HG02840 (cell line): Measurements from ENCODE around the gene HOXB7.

Experiments
- ATAC-seq: cut with Tn5 transposase; IDR thresholded peaks from one replicate; pipeline ENCODE4 v1.9.1; 2021; ENCODE audit warnings: mild to moderate bottlenecking, moderate library complexity, moderate number of reproducible peaks; ENCODE audit not compliant: unreplicated experiment, low FRiP score

The HOXB7 gene

DNA sequence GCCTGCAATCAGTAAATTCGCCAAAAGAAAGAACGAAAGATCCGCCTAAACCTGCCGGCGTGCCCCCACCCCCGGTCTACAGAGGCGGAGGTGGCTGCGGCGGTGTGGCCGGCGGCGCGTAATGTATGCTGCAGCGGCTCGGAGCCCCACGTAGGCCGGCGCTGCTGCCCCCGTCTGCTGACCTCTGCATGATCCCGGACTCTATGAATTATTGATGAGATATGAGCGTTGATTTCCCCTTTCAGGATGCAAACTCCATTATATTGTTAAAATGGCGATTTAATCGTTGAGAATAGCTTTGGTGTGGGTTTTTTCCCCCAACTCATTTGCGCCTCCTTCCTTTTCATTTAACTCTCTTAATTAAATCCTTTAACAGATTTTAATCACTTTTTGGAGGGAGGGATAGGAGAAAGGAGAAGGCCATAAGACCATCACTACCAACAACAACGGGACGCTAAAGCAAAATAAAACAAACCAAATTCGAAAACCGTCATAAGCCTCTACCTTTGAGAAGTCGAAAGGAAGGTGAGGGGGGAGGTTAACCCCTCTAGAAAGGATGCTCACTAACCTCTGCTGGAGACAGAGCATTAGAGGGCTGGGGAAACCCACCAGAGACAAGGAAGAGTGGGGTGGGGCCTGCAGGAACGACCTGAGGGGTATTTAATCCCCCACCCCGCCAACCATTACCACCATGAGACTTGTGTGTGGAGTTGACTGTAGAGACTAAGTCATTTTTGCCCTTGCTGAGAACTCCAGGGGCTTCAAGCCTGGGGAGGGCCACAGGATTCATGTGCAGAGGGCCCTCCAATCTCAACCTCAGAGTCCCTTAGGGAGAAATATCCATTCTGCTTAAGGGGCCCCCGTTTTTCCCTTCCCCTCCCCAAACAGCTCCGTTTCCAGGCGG lies 24.2 kb downstream of the HOXB7 start:
- no peak for ATAC-seq

DNA sequence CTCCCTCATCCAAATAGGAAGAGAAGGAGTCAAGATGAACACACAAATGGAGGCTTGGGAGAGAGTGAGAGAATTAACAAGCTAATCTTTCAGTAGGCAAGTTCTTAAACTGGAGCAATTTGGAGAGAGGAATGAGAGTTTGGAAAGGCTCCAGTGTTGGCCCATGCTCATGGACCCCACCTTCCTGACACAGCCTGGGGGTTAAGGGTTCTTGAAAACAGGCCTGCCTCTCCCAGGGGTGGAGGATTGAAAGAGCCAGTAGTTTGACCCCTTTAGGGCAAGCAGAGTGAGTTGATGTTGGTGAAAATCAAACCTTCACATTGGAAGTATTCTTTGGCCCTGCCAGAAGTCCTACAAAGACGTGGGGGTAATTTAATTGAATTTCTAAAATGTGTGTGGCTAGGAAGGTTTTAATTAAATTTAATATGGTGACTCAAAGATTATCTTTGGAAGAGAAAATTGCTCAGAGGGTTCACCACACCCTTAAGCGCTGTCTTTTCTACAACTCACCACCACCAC lies 26.5 kb downstream of the HOXB7 start:
- ATAC-seq: no peak

GRCh38 chr17:48583708-48584222 lies 27.1 kb downstream of the HOXB7 start:
- ATAC-seq: no peak

DNA sequence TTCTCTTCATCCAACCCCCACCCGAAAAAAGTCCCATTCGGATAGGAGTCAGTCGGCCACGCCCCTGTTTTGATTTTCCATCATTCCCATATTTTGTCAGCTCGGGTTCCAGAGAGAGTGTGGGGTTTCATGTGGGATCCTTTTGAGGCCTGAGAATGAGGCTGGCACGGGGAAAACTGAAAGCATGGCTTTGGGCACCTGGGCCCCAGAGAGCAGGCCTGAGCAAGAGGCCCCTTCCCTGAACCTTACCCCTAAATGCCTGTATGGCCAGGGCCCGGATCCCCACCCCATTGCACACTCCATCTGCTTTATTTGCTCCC lies 28.1 kb downstream of the HOXB7 start:
- ATAC-seq: no peak

- no peak for ATAC-seq
Measured at GRCh38 chr17:48579760-48580554, 30.9 kb downstream of the HOXB7 start.

GRCh38 chr17:48579471-48579759 lies 31.4 kb downstream of the HOXB7 start:
- ATAC-seq: no peak

GRCh38 chr17:48578616-48579470 lies 32.0 kb downstream of the HOXB7 start:
- ATAC-seq: no peak

- no peak for ATAC-seq
Measured at GRCh38 chr17:48577946-48578615, 32.7 kb downstream of the HOXB7 start, which contains the start of gene HOXB4. Gene HOXB4 (minus strand): TSS chr17:48578350. CDS start chr17:48578319, 31 bp downstream.

GRCh38 chr17:48577330-48577945 lies 33.4 kb downstream of the HOXB7 start:
- ATAC-seq: no peak

- no peak for ATAC-seq
Measured at GRCh38 chr17:48576479-48577309, 34.1 kb downstream of the HOXB7 start.

DNA sequence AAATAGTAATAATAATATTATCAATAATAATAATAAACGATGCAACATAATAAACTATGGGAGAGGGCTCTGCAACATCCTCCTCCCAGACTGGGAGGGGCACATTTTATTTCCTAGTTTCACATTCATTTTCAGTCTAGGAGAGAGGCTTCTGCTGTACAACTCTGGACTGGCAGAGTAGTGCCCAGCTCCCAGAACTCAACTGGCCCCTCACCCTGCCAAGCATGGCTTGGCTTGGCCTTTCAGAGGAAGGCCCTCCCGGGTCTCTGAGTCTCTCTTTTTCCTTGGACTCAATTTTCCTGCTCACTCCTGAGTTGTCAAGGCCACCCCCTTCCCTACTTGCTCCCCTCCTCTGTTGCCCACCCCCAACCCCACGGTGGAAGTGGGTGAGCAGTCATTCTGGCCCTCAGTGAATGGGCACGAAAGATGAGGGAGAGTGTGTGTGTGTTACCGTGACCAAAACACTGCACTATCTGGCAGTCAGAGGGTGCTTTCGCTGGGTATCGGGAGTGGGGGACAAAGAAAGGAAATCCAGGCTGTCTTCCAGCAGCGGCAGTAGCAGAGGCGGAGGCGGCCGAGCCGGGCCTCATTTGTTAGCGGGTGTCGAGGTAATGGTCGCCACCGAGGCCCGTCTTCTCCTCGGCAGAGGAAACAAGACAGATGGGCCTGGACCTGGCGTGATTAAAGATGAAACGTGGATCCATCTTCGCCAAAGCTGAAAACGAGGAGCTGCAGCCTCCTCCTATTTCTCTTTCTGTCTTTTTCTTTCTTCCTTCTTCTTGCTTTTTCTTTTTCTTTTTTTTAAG lies 34.9 kb downstream of the HOXB7 start:
- no peak for ATAC-seq

DNA sequence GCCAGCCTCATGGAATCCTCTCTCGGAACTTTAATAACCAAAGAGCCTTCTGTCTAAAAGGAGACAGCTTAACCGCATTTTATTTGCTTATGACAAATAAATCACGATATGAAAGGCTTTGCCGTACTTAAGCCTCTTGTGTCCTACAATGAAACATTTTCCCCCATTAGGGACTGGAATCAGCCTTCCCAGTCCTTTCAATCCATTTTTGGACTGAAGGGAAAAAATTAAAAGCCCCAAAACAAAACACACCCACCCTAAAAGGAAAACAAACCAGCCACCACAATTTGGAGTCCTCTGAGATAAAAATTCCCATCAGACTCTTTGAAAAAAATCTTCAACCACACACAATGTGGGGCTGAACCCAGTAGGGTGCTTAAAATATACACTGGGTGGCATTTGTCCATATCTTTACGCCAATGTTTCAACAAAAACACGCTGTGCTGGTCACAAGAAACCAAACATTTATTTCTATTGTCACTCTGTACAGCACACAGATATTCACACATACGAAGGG lies 35.7 kb downstream of the HOXB7 start:
- ATAC-seq: no peak

- ATAC-seq: no peak
Measured at GRCh38 chr17:48574505-48575065, 36.2 kb downstream of the HOXB7 start.

DNA sequence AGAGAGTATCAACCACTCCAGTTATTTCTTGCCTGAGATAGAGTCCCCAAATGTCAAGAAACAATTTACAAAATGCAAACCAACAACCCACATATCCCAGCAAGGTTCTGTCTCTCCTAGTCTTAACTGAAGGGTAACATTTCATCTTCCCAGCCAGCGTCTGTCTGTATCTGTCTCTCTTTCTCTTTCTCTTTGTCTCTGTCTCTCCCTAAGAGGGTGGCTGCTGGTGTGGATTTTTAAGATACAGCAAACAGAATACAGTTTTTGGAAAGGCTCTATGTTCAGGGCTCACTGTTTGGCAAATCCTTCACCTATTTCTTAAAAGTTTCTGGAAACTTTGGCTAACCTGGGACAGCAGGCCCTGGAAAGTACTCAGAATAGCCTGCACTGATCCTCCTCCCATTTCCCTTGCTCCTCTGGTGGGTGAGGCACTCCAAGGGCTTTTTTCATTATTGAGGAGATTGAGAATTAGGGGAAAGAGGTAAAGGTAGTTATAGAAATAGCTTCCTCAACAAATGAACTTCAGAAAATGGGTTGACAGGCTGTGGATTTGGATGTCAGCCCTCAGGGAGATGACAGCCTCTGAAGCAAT lies 38.9 kb downstream of the HOXB7 start:
- ATAC-seq: no peak

DNA sequence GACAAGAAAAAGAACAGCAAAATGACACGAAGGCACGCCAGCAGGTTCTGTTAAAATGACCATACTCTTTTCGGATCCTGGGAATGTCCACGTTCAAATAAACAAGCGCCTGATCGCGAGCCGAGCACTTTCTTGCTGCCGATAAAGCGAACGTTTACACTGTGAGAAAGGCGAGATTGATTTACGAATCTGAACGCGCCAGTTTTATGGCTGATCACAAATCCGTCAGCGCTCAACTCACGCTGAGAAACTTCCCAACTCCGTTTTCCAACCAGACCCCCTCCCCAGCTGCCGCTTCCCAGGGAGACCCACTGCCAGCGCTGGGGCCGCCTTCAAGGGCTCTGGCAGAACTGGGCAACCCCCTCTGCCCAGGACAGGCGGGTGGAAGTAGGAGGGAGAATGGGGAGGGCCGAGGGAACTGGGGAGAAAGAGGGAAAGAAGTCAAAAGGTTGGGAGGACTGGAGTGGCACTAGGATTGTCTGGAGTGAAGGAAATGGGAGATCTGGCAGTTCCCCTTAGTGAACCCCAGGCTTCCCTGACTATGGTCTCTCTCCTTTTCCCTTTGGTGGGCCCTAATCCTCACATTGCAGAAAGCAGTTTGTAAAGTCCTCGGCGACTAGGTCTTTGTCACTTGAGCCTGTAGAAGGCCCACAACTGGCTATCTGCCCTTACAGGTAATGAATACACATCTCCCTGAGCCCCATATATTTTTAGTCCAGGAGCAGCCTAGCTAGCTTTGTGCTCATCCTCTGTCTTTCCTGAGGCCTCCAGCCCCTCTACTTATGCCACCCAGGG lies 39.6 kb downstream of the HOXB7 start:
- no peak for ATAC-seq
